CD4-positive, alpha-beta T cell treated with Interleukin-1 beta for 1 hour (primary cell): ENCODE measurements around the gene MLC1.
"Not testable (repeated sequence)": the region's sequence is repeated elsewhere in the genome, so short reads cannot be mapped to it uniquely, and the experiment has no call there.

Source experiments
- DNase-seq, 2 donors: peaks; one replicate each; pipeline ENCODE4 v3.0.0-alpha.2; 2020 to 2022

Gene MLC1

DNA sequence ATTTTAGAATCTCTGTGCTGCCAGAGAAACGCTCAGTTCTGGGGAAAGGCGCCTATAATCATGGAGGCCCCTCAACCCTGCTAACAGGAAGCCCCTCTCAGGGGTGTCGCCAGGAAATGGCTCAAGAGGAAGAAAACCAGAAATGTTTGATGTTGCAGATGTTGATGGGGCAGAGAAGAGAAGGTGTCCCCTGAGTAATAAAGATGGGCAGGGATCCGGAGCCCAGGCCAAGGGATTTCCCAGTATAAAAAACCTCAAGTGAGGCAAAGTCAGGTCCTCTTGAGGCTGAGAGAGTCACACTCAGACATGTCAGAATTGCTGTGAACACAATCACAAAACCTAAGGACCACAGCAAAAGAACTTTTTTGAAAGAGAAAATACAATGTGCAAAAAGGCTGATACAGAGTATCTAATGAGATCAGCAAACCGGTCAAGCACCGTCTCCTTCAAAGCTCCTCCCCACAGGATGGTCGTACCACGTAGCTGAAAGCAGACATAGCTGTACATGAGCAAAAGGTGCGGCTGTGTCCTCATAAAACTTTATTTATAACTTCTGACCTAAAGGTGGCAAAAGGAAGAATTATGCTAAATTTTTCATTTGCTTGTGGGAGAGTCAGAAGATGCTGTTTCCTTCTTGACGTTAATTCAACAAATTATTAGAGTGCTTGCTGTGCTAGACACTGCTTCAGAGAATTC lies 16.8 kb upstream of the MLC1 start:
- DNase-seq, result no peak

DNA sequence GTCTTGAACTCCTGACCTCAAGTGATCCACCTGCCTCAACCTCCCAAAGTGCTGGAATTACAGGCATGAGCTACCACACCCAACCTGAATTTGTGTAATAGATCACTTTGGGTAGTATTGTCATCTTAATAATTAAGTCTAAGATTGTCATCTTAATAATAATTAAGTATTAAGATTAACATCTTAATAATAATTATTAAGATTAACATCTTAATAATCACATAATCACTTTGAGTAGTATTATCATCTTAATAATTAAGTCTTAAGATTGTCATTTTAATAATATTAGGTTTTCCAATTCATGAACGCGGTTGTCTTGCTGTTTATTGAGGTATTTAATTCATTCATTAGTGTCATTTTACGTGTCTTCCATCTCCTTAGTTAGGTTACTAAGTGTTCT lies 12.8 kb upstream of the MLC1 start:
- DNase-seq, result no peak

DNA sequence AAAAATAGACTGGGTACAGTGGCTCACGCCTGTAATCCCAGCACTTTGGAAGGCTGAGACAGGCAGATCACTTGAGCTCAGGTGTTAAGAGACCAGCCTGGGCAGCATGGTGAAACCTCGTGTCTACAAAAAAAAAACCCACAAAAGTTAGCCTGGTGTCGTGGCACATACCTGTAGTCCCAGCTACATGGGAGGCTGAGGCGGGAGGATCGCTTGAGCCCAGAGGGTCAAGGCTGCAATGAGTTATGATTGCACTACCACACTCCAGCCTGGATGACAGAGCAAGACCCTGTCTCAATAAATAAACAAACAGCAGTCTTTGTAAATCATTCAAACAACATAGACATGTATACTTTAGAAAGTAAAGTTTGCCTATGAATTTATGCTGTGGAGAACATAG lies 7.1 kb upstream of the MLC1 start:
- no peak for DNase-seq

DNA sequence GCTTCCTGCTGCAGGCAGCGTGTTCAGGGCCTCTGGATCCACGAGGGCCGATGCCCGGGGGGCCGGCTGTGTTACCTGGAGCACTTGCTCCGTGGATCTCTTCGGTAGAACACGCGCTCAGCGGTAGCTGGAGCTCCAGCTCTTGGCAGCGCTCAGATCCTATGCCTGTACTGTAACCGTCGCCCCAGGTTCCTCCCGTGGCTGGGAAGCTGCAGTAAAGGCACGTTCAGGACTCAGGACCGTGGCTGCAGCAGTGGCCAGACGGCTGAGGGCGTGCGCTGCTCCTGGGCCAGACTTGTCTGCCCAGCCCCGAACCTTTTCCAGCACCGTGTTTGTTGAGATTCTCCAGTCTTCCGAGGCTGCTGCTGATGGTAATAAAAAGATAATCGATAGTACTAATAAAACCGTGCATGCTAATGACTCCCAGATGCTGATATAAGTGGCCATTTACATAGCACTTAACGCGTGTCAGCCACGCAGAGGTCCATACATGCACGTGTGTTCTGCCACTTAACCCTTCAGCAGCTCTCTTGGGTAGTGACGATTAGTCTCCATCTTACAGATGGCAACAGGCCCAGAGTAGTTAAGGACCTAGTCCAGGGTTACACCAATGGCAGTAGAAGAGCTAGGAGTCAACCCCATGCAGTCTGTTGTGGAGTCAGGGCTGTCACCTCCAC lies 6.0 kb upstream of the MLC1 start:
- DNase-seq, result no peak

DNA sequence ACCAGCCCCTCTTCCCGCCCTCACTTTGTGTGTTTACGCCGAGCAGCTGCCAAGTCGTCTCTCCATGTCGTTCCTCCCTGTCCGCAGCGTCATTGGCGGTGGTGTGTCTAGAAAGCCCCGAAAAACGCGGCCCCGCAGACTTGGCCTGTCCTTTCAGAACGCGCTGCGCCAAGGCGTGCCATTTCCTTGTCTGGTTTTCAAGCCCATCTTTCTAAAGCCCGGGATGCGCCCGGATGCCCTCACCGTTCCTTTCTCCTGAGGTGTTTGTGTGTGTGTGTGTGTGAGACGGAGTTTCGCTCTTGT lies 5.1 kb upstream of the MLC1 start:
- DNase-seq, result no peak

DNA sequence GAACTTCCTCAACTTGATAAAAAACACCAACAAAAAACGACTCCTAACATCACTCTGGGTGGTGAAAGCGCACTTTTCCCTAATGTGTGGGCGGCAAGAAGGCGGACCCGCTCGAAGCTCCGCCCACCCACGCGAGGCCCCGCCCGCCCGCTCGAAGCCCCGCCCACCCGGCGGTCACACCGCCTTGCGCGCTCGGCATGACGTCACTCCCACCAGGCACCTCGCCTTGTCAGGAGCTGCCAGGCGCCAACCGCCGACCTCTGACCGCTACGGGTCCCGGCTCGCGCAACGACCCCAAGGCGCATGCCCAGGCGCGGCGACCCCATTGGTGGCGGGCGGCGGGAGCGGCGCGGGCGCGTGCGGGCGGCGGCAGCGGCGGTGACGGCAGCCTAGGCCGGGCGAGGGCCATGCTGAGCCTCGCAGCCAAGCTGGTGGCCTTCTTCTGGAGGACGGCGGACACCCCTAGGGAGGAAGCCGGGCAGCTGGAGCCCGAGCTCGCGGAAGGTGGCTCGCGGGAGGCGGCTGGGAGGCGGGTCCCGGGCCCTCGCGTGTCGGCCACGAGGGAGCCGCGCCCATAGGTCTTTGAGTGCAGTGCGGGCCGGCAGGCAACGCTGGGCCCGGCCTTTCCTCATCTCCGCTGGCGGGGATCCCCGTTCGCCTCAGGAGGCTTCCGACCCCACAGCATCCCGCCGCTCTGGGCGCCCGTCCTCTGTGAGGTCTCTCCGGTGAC lies 4.6 kb upstream of the MLC1 start, which contains the start of gene MOV10L1:
MOV10L1 (plus strand) TSS at position 325 of the 730 bp plus-strand sequence; CDS start at position 408, 83 bp downstream.
- DNase-seq, result peak; percentile 35 to 76

DNA sequence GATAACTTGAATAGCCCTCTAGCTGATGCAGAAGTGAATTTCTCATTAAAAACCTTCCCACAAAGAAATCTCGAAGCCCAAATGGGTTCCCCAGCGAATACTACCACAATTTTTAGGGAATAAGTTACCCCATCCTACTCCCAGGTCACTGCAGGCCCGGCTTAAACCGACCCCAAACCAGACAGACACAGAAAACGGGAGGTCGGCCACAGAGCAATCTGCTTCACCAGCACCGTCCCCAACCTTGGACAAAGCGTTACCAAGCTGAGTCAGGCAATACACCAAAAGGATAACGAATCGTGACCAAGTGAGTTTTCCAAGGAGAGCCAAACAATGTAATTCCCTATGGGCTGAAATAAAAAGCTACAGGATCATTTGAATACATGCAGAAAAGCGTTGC lies 4.0 kb upstream of the MLC1 start:
- no peak for DNase-seq

DNA sequence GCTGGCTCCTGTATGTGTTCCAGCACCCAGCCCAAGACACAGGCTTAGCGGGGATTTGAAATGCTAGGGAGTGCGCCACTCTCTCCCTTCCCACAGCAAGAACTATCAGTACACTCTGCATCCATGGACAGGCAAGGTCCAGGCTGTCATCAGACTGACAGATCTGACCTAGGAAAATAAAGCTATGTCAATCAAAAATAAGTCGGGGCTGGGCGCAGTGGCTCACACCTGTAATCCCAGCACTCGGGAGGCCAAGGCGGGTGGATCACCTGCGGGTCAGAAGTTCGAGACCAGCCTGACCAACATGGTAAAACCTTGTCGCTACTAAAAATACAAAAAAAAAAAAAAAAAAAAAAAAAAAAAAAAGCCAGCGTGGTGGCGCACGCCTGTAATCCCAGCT lies 2.9 kb upstream of the MLC1 start:
- no peak for DNase-seq

DNA sequence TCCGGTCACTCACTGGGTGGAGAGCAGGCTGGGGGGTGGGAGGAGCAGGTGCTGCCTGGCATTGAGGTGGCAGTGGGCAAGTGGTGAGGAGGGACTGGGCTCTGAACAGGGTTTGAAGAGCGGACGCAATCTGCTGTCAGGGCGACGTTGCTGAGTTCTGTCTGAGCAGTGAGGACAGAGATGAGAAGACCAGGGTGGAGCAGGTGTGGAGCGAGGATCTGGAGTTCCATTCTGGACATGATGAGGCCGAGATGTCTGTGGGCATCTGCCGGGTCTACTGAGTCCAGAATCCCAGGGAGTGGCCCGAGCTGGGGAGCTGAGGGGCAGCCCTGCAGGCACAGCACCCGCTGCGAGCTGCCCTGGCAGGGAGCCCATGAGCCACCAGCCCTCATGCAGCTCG lies 2.4 kb upstream of the MLC1 start:
- DNase-seq, result no peak

DNA sequence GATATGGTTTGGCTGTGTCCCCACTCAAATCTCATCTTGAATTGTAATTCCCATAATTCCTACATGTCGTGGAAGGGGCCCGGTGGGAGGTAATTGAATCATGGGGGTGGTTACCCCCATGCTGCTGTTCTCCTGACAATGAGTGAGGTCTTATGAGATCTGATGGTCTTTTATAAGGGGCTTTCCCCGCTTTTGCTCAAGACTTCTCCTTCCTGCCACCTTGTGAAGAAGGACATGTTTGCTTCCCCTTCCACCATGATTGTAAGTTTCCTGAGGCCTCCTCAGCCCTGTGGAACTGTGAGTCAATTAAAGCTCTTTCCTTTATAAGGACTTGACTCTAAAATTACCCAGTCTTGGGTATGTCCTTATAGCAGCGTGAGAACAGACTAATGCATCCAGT lies 1.7 kb upstream of the MLC1 start:
- DNase-seq, result not testable (repeated sequence)

DNA sequence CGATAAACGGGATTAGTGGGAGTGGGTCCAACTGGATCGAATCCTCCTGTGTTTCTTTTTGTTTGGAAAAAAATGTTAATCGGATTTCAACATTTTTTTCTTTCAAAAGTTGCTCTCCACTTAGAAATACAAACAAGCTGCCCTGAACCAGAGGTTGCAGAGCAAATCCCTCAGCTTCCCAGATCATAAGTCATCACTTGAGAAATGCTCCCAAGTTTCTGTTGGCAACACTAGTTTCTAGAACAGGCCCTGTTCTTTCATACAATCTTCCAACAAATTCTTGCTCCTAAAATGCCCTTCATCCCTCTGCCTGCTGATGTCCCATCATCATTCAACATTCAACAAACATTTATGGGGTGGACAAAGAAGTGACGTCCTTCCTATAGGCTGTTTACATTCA lies 1.3 kb upstream of the MLC1 start:
- DNase-seq, result no peak

DNA sequence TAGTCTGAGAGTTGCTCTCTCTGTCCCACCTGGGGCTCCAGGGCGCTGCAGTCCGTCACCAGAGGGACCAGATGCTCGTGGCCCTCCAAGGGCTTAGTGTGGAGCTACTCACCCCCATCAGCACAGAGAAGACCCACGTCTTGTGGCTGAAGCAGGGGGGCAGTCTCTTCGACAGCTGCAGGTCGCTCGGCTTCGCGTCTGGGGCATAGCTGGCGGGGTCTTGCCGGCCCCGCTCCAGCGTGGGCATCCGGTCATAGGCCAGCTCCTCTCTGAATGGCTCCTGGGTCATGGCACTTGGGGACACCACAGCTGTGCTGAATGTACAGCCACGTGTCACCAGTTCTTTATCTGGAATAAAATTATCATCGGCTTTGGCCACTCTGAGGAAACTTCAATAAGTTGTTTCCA lies 608 bp downstream of the MLC1 start:
- DNase-seq, result no peak

DNA sequence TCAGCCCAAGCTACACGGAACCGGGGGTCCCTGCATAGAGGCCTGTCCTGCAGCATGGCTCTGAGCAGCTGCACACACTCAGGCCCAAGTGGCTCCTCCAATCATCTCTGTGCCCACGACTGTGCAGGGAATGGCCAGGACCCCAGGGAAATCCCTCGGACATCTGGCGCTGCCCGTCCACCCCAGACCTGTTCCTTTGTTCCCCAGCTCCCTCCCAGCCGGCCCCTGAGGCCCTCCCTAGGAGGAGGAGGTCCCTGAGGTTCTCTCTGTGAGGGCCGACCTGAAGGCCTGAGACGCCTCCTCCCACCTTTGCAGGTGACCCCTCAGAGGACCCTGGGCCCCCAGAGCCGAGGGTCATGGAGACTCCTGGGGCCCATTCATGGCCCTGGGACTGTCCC lies 1.1 kb downstream of the MLC1 start:
- DNase-seq, result no peak

DNA sequence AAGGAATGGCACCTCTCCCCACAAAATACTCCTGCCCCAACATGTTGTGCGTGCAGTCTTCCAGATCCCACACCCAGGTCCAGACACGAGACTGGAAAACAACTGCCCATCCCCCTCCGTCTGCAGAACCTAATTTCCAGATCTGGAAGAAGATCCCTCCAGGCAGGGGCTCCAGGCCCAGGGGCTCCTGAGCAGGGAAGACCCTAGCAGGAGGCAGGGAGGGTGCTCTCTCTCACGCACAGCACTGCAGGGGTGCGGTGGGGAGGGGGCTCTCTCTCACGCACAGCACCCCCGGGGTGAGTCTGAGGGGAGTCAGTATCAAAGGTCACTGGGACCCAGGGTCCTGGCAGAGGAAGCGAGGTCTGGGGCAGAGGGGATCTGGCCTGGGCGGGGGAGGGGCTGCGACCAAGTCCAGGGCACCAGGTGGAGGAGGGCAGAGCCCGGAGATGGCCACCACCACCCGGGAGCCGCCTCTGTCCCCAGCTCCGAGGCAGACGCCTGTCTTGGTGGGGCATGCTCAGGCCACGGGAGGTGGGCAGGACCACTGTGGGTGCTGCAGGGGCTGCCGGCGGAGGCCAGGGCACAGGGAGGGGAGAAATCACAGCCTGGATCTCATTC lies 1.7 kb downstream of the MLC1 start:
- DNase-seq, result no peak

DNA sequence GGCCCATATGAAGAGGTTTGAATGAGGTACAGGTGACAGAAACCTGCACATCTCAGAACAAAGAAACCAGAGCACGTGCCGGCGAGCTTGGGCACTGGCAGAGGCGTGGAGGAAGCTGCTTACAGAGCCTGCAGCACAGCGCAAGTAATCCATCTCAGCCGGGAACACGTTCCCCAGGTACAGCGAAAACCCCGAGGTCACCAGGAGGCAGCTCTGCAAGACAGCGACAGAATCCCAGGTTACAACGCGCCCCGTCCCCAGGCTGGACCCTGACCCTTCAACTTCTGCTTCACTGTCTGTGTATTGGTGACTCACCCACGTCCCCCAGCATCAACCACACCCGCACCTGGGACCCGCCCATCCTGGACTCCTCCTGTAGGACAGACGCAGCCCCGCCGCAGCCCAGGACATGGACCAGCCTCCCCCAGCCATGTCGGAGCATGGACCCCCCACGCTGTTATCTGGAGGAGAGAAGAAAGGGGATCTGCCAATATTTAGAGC lies 2.2 kb downstream of the MLC1 start:
- DNase-seq, result no peak

DNA sequence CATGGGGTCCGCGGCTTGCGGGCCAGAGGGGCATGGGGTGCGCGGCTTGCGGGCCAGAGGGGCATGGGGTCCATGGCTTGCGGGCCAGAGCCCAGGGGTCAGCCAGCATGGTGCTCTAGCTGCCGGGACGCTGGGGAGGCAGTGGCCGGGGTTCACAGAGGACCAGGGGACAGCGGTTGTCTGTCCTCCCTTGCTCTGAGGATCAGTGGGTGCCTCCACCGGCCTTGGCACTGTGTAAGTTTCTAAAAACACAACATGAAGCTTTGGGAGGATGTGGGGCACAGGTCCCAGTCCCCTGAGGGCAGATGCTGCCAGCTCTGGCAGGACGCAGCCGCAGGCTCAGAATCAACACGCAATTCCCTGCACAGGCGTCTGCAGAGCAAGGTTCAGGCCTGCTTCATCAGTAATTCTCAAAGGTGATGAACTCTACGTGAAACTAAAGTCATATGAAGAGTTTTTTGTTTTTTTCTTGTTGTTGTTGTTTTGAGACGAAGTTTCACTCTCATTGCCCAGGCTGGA lies 3.0 kb downstream of the MLC1 start:
- DNase-seq, result no peak

DNA sequence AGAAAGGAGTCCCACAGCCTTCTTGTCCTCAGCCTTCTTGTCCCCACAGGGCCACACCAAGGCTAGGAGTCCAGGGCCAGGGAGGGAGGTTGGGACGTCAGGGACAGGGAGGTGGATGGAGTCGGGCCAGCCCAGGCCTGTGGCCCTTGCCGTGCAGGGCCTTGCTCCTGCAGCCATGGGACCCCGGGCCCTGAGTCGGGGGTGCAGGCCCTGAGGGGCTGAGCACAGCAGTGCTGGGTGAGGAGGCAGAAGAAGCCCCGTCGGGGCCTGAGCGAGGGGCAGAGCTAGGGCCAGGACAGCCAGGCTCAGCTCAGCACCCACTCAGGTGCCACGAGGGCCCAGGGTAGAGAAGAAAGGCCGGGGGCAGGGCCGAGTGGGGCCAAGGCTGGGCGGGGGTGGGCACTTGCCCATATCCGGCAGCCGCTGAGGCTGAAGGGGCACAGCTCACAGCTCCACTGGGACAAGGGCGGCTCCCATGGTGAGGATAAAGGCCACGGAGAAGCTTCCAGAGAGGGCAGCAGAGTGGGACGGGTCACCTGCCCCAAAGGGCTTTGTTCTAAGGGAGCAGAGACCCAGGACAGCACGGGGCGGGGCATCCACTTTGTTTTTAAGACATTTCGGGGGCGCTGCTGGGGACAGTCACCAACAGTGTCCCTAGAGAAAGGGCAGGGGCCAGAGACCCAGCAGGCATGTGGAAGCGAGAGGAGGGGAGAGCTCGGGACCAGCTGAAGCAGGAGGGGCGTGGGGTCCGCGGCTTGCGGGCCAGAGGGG lies 3.6 kb downstream of the MLC1 start:
- no peak for DNase-seq

DNA sequence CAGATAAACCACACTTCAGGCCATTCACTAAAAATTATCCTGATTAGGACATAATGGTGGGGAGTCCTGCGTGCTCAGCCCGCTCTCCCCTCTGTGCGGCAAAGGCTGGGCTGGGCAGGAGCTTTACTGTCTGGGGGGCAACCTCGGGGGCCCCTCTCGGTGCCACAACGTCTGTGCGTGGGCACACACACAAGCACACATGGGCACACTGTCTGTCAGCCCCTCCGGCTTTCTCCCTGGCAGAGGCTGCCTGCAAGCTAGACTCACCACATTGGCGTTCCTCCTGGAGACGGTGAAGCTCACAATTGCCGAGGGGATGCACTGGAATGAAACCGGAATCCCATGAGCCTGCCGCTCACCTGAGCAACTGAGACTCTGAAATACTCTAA lies 5.2 kb downstream of the MLC1 start:
- DNase-seq, result no peak

DNA sequence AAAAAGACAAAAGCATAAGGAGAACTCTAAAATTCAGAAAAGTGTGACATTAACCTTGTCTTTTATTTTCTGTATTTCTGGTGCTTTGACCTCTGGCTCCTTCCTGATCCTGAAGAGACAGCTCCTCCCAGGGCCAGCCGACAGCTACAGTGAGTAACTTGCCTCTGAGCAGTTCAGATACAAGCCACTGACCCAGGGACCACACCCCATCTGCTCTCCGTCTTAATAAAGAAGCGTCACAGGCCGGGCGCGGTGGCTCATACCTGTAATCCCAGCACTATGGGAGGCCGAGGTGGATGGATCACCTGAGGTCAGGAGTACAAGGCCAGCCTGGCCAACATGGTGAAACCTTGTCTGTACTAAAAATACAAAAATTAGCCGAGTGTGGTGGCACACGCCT lies 6.5 kb downstream of the MLC1 start:
- DNase-seq, result no peak

DNA sequence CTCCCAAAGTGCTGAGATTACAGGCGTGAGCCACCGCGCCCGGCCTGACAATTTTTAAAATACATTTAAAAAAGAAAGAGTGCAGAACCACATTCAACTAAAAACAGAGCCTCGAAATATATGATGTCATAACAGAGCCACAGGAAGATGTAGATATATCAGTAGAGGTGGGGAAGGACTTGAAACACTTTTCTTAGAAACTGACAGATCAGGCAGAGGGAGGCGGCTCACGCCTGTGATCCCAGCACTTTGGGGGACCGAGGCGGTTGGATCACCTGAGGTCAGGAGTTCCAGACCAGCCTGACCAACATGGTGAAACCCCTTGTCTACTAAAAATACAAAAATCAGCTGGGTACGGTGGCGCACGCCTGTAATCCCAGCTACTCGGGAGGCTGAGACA lies 7.0 kb downstream of the MLC1 start:
- DNase-seq, result no peak

DNA sequence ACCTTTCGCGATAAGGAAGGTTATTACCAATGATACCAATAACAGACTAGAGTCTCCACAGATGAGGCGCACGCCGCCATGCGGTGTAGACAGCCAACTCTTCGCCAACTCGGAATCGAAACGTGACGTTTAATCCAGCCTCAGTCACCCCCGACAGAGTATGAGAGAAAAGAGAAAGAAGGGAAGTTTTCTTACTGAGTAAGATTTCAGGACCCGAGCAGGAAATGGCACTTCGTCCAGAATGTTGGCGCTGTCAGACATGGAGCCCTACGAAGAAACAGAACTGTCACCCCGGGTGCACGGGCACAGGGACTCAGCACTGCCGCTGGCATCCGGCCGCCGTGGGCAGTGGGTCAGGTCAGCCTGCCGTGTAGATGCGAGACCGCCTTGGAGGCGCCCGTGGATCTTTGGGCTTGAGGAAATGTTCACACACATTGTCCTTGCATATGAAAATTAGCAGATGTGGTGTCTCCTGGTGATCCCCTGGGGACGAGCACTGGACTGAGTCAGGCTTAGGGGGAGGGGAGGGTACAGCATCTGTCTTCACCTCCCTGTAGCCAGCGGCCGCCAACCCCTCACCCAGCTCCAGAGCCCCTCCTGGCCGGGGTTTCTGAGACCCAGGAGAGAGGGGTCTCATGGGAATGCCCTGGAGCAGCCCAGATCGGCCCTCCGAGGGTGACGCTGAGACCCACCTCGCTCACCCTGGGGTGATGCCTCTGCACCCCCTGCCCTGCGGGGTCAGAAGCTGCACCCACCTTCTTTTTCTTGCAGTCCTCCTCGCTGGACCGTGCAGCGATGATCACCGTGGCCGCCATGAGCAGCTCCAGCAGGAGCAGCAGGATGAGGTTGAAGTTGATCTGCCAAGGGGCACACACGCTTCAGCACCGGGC lies 8.3 kb downstream of the MLC1 start:
- DNase-seq, result no peak
